Measurements from ENCODE around the gene SCGB3A1. TPM values are rescaled to one million over a fixed set of nuclear protein-coding genes. Genes with fewer than 3 reads are reported as not detected.

Gene SCGB3A1
- total RNA-seq, 1 experiment from 2014 or later = not detected

DNA sequence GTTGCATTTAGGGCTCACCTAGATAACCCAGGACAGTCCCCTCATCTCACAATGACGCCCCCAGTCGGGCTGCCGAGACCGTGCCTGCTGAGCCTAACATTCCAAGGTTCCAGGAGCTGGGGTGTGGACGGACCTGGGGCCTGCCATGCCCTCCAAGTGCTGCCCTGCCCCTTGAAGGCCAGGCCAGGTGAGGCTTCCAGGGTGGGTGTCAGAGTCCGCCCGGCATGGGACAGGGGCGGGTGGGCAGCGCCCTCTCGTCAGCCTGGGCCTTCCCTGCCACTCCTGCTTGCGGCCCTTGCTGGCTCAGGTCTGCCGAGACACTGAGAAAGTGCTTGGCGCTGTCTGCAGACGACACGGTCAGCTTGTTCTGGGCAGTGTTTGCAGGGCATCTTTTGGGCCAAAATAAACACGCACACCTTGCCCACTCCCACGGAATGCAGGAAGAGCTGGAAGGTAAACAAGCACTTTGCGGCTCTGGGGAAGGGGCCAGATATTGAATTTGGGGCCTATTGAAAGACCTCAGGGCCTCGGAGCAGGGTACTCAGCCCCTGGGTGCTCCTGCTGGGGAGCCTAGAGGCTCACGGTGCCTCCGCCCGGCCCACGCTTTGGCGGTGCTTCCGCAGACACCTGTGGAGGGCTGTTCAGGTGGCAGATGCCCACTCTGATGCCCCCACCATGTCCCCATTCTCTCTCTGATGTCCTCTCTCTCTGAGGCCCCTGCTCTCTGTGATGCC, 4.2 kb upstream of the SCGB3A1 start:
- intact Hi-C loops (cut with micrococcal nuclease) = no loop called here
- Histone ChIP-seq H3F3A (ENCODE audit: low read length, unreplicated experiment) (no peaks in the 10 kb centered on the region), H3K9me2 (replicated peaks; ENCODE audit: low read length) (no peaks in the 10 kb centered on the region), H2AFZ (ENCODE audit: low read length) (no peak overlapping the region), H3K4me2 (ENCODE audit: low read length) (no peak overlapping the region), H3K27me3 (ENCODE audit: low read length) (peaks cover 6% of the 10 kb centered on the region), H3K9me3 (ENCODE audit: low read length) (no peaks in the 10 kb centered on the region), H3K36me3 (ENCODE audit: low read depth, low read length) (no peaks in the 10 kb centered on the region), H3K27ac (ENCODE audit: low read length) (no peak overlapping the region), H4K20me1 (ENCODE audit: low read length) (no peaks in the 10 kb centered on the region), H3K4me1 (ENCODE audit: insufficient read depth, low read length) (no peaks in the 10 kb centered on the region), H3K79me2 (ENCODE audit: low read length) (no peaks in the 10 kb centered on the region), H3K9ac (ENCODE audit: low read length) (no peak overlapping the region), H3K4me3 (ENCODE audit: low read length) (no peak overlapping the region)
- POLR2A ChIA-PET (ENCODE audit: unreplicated experiment) = no interaction called here
- DNase-seq (no peak), ATAC-seq (peak; percentile 59)
- no TSS peak for BruUV-seq (replicated peaks)
- TF ChIP-seq, protein P1, sequence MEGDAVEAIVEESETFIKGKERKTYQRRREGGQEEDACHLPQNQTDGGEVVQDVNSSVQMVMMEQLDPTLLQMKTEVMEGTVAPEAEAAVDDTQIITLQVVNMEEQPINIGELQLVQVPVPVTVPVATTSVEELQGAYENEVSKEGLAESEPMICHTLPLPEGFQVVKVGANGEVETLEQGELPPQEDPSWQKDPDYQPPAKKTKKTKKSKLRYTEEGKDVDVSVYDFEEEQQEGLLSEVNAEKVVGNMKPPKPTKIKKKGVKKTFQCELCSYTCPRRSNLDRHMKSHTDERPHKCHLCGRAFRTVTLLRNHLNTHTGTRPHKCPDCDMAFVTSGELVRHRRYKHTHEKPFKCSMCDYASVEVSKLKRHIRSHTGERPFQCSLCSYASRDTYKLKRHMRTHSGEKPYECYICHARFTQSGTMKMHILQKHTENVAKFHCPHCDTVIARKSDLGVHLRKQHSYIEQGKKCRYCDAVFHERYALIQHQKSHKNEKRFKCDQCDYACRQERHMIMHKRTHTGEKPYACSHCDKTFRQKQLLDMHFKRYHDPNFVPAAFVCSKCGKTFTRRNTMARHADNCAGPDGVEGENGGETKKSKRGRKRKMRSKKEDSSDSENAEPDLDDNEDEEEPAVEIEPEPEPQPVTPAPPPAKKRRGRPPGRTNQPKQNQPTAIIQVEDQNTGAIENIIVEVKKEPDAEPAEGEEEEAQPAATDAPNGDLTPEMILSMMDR (conservative IDR thresholded peaks at IDR 0.05; ENCODE audit: low read depth, low read length) = no peak
- TF ChIP-seq EZH2phosphoT487 (IDR thresholded peaks at IDR 0.05; ENCODE audit: borderline replicate concordance, low read length) = no peak
- no peak for TF ChIP-seq EZH2 (IDR thresholded peaks at IDR 0.05; ENCODE audit: low read length, unreplicated experiment)
- CTCF ChIA-PET = no interaction called here

- Histone ChIP-seq H3K4me2 (ENCODE audit: low read length) (no peak overlapping the region), H3K9ac (ENCODE audit: low read length) (no peak overlapping the region), H3K27me3 (ENCODE audit: low read length) (peaks cover 11% of the 10 kb centered on the region), H3K4me1 (ENCODE audit: insufficient read depth, low read length) (no peaks in the 10 kb centered on the region), H3K27ac (ENCODE audit: low read length) (no peak overlapping the region), H3K4me3 (ENCODE audit: low read length) (no peak overlapping the region), H4K20me1 (ENCODE audit: low read length) (no peaks in the 10 kb centered on the region), H3K36me3 (ENCODE audit: low read depth, low read length) (no peaks in the 10 kb centered on the region), H3K9me3 (ENCODE audit: low read length) (no peaks in the 10 kb centered on the region), H2AFZ (ENCODE audit: low read length) (no peak overlapping the region), H3K79me2 (ENCODE audit: low read length) (no peaks in the 10 kb centered on the region), H3F3A (ENCODE audit: low read length, unreplicated experiment) (no peaks in the 10 kb centered on the region), H3K9me2 (replicated peaks; ENCODE audit: low read length) (no peaks in the 10 kb centered on the region)
- intact Hi-C loops (cut with micrococcal nuclease) = no loop called here
- CTCF ChIA-PET = no interaction called here
- BruUV-seq (replicated peaks) = no TSS peak
- TF ChIP-seq EZH2 (IDR thresholded peaks at IDR 0.05; ENCODE audit: low read length, unreplicated experiment) (no peak), EZH2phosphoT487 (IDR thresholded peaks at IDR 0.05; ENCODE audit: borderline replicate concordance, low read length) (no peak)
- TF ChIP-seq, protein P1 (conservative IDR thresholded peaks at IDR 0.05; ENCODE audit: low read depth, low read length) = no peak
- ATAC-seq (no peak), DNase-seq (no peak)
- POLR2A ChIA-PET (ENCODE audit: unreplicated experiment) = no interaction called here
These were observed 3.7 kb upstream of the SCGB3A1 start for GRCh38 chr5:180595046-180595379.

GRCh38 chr5:180594311-180595045, 3.2 kb upstream of the SCGB3A1 start:
- no peaks in the 10 kb centered on the region for H3K4me1 ChIP-seq (ENCODE audit: insufficient read depth, low read length)
- TF ChIP-seq, protein P1 (conservative IDR thresholded peaks at IDR 0.05; ENCODE audit: low read depth, low read length) = no peak
- TF ChIP-seq EZH2 (IDR thresholded peaks at IDR 0.05; ENCODE audit: low read length, unreplicated experiment) (no peak), EZH2phosphoT487 (IDR thresholded peaks at IDR 0.05; ENCODE audit: borderline replicate concordance, low read length) (no peak)
- no peak overlapping the region for H3K4me2 ChIP-seq (ENCODE audit: low read length)
- no peaks in the 10 kb centered on the region for H3K9me2 ChIP-seq (replicated peaks; ENCODE audit: low read length)
- H3K27me3 ChIP-seq (ENCODE audit: low read length) = peaks cover 16% of the 10 kb centered on the region
- H3K79me2 ChIP-seq (ENCODE audit: low read length) = no peaks in the 10 kb centered on the region
- H3K9me3 ChIP-seq (ENCODE audit: low read length) = no peaks in the 10 kb centered on the region
- DNase-seq (no peak), ATAC-seq (no peak)
- CTCF ChIA-PET = no interaction called here
- no peaks in the 10 kb centered on the region for H3F3A ChIP-seq (ENCODE audit: low read length, unreplicated experiment)
- H3K36me3 ChIP-seq (ENCODE audit: low read depth, low read length) = no peaks in the 10 kb centered on the region
- no peaks in the 10 kb centered on the region for H4K20me1 ChIP-seq (ENCODE audit: low read length)
- no peak overlapping the region for H2AFZ ChIP-seq (ENCODE audit: low read length)
- no TSS peak for BruUV-seq (replicated peaks)
- H3K4me3 ChIP-seq (ENCODE audit: low read length) = no peak overlapping the region
- no peak overlapping the region for H3K9ac ChIP-seq (ENCODE audit: low read length)
- POLR2A ChIA-PET (ENCODE audit: unreplicated experiment) = no interaction called here
- no peak overlapping the region for H3K27ac ChIP-seq (ENCODE audit: low read length)
- intact Hi-C loops (cut with micrococcal nuclease) = no loop called here
